NCI-H345 treated with DMSO at 0.1 percent for 48 hours (cell line): Measurements from ENCODE around the gene HDAC9.

ENCODE experiments used
- DNase-seq: peaks from one replicate; lab custom pipeline; 2025; ENCODE audit not compliant: unreplicated experiment; lab: John Stamatoyannopoulos, UW

The HDAC9 gene

GRCh38 chr7:18521945-18522566 lies 26.5 kb downstream of the HDAC9 start:
- DNase-seq: no peak

- DNase-seq: no peak
Observed at GRCh38 chr7:18524248-18524647, 28.7 kb downstream of the HDAC9 start.

- DNase-seq: no peak
Observed at GRCh38 chr7:18526368-18526878, 30.9 kb downstream of the HDAC9 start.

GRCh38 chr7:18529239-18529638 lies 33.7 kb downstream of the HDAC9 start:
- DNase-seq: no peak

GRCh38 chr7:18530224-18531179 lies 35.0 kb downstream of the HDAC9 start:
- no peak for DNase-seq

GRCh38 chr7:18531539-18531938 lies 36.0 kb downstream of the HDAC9 start:
- no peak for DNase-seq

GRCh38 chr7:18532813-18533212 lies 37.3 kb downstream of the HDAC9 start:
- no peak for DNase-seq

GRCh38 chr7:18534481-18534880 lies 38.9 kb downstream of the HDAC9 start:
- DNase-seq: no peak

- no peak for DNase-seq
Observed at GRCh38 chr7:18535810-18536415, 40.4 kb downstream of the HDAC9 start.

GRCh38 chr7:18536486-18536885 lies 40.9 kb downstream of the HDAC9 start:
- no peak for DNase-seq

- no peak for DNase-seq
Observed at GRCh38 chr7:18538554-18539250, 43.2 kb downstream of the HDAC9 start.

- no peak for DNase-seq
Observed at GRCh38 chr7:18540396-18540795, 44.8 kb downstream of the HDAC9 start.

- no peak for DNase-seq
Observed at GRCh38 chr7:18541181-18541870, 45.8 kb downstream of the HDAC9 start.

- no peak for DNase-seq
Observed at GRCh38 chr7:18541871-18542212, 46.3 kb downstream of the HDAC9 start.

GRCh38 chr7:18546576-18546975 lies 51.0 kb downstream of the HDAC9 start:
- no peak for DNase-seq

GRCh38 chr7:18547509-18548187 lies 52.1 kb downstream of the HDAC9 start:
- DNase-seq: no peak

- no peak for DNase-seq
Observed at GRCh38 chr7:18548534-18548933, 53.0 kb downstream of the HDAC9 start.

- DNase-seq: no peak
Observed at GRCh38 chr7:18550574-18550973, 55.0 kb downstream of the HDAC9 start.

- no peak for DNase-seq
Observed at GRCh38 chr7:18552316-18552916, 56.9 kb downstream of the HDAC9 start.
